Hepatocyte (in vitro differentiated cells): ENCODE data around the gene EID3. TPM values are rescaled to one million over a fixed set of nuclear protein-coding genes. Genes with fewer than 3 reads are reported as not detected.

Source experiments
- DNase-seq: peaks from one replicate; pipeline ENCODE4 v3.0.0-alpha.2; 2016; ENCODE audit warnings: low spot score
- H2AFZ ChIP-seq: fragments of 200-600 bp; sonication (generic); 2 replicates; pipeline ENCODE4 v1.6.0; 2016; ENCODE audit warnings: antibody characterized with exemption, mild to moderate bottlenecking
- H3K27ac ChIP-seq: fragments of 200-600 bp; sonication (generic); 2 replicates; pipeline ENCODE4 v1.5.1; 2016; ENCODE audit warnings: mild to moderate bottlenecking
- H3K27me3 ChIP-seq: fragments of 200-600 bp; sonication (generic); 2 replicates; pipeline ENCODE4 v1.6.1; 2016
- H3K36me3 ChIP-seq: fragments of 200-600 bp; sonication (generic); replicated peaks from 2 replicates; pipeline ENCODE4 v1.5.1; 2016; ENCODE audit warnings: low read depth; ENCODE audit not compliant: insufficient read depth
- H3K4me1 ChIP-seq: fragments of 200-600 bp; sonication (generic); 2 replicates; pipeline ENCODE4 v1.5.1; 2016; ENCODE audit warnings: mild to moderate bottlenecking, moderate library complexity; ENCODE audit not compliant: insufficient read depth
- H3K4me2 ChIP-seq: fragments of 200-600 bp; sonication (generic); 2 replicates; pipeline ENCODE4 v1.6.0; 2016
- H3K4me3 ChIP-seq: fragments of 200-600 bp; sonication (generic); 2 replicates; pipeline ENCODE4 v1.5.1; 2016; ENCODE audit warnings: mild to moderate bottlenecking
- H3K79me2 ChIP-seq: fragments of 200-600 bp; sonication (generic); 2 replicates; pipeline ENCODE4 v1.6.0; 2017; ENCODE audit warnings: mild to moderate bottlenecking
- H3K9me2 ChIP-seq: fragments of 200-600 bp; sonication (generic); replicated peaks from 2 replicates; pipeline ENCODE4 v1.6.0; 2017; ENCODE audit warnings: mild to moderate bottlenecking; ENCODE audit not compliant: insufficient read depth
- H3K9me3 ChIP-seq: fragments of 200-600 bp; sonication (generic); 2 replicates; pipeline ENCODE4 v1.5.1; 2016; ENCODE audit warnings: low read depth, mild to moderate bottlenecking
- H4K20me1 ChIP-seq: fragments of 200-600 bp; sonication (generic); 2 replicates; pipeline ENCODE4 v1.6.0; 2016; ENCODE audit warnings: mild to moderate bottlenecking; ENCODE audit not compliant: insufficient read depth, poor library complexity, severe bottlenecking
- EZH2 ChIP-seq: fragments of 200-600 bp; sonication (generic); IDR thresholded peaks from 2 replicates; pipeline ENCODE4 v1.6.1; 2016; ENCODE audit warnings: antibody characterized with exemption, mild to moderate bottlenecking, borderline replicate concordance
- EZH2phosphoT487 ChIP-seq: fragments of 200-600 bp; sonication (generic); IDR thresholded peaks from one replicate; pipeline ENCODE4 v1.6.1; 2018; ENCODE audit warnings: antibody characterized with exemption, mild to moderate bottlenecking, low read depth, moderate library complexity; ENCODE audit not compliant: unreplicated experiment, severe bottlenecking
- WGBS: methylation state at CpG from one replicate; pipeline ENCODE4 v1.1.6; 2016; ENCODE audit warnings: low lambda C conversion rate; ENCODE audit errors: missing lambda C conversion rate; 5-methylcytosine and 5-hydroxymethylcytosine counted together
- polyA plus RNA-seq: library from polyadenylated mRNA; unstranded; fragments of >200 nt; fragmentation: Nextera tagmentation; extraction: Ambion mirVana; gene quantifications from 2 replicates; pipeline ENCODE4 v1.2.1, GENCODE V29; 2016
- total RNA-seq: library from RNA; depleted of rRNA; stranded (reverse); fragments of >200 nt; gene quantifications from 2 replicates; pipeline ENCODE4 v1.2.3, GENCODE V29; 2014
- TF ChIP-seq, protein P1 (sequence below): fragments of 200-600 bp; sonication (generic); IDR thresholded peaks from 2 replicates; pipeline ENCODE4 v1.5.1; 2016; ENCODE audit warnings: antibody characterized with exemption, mild to moderate bottlenecking; ENCODE audit not compliant: poor library complexity

Gene EID3
- total and polyA plus RNA-seq, 2 experiments from 2014 or later, result 1.7 to 10.1 TPM

GRCh38 chr12:104352106-104352713, 48.7 kb downstream of the EID3 start:
- H3K4me2 ChIP-seq, result no peak overlapping the region
- peak; percentile 1 for DNase-seq
- H3K4me3 ChIP-seq, result no peak overlapping the region
- WGBS, result 88% methylated on average over 3 of the region's 3 CpGs
- H3K4me1 ChIP-seq, result no peaks in the 10 kb centered on the region
- no peaks in the 10 kb centered on the region for H3K36me3 ChIP-seq
- no peaks in the 10 kb centered on the region for H4K20me1 ChIP-seq
- no peak overlapping the region for H2AFZ ChIP-seq
- H3K27ac ChIP-seq, result no peak overlapping the region
- H3K27me3 ChIP-seq, result no peaks in the 10 kb centered on the region
- no peaks in the 10 kb centered on the region for H3K9me2 ChIP-seq
- no peaks in the 10 kb centered on the region for H3K79me2 ChIP-seq
- no peaks in the 10 kb centered on the region for H3K9me3 ChIP-seq
- TF ChIP-seq EZH2 (no peak), EZH2phosphoT487 (no peak)
- TF ChIP-seq, protein P1, sequence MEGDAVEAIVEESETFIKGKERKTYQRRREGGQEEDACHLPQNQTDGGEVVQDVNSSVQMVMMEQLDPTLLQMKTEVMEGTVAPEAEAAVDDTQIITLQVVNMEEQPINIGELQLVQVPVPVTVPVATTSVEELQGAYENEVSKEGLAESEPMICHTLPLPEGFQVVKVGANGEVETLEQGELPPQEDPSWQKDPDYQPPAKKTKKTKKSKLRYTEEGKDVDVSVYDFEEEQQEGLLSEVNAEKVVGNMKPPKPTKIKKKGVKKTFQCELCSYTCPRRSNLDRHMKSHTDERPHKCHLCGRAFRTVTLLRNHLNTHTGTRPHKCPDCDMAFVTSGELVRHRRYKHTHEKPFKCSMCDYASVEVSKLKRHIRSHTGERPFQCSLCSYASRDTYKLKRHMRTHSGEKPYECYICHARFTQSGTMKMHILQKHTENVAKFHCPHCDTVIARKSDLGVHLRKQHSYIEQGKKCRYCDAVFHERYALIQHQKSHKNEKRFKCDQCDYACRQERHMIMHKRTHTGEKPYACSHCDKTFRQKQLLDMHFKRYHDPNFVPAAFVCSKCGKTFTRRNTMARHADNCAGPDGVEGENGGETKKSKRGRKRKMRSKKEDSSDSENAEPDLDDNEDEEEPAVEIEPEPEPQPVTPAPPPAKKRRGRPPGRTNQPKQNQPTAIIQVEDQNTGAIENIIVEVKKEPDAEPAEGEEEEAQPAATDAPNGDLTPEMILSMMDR, result no peak

DNA sequence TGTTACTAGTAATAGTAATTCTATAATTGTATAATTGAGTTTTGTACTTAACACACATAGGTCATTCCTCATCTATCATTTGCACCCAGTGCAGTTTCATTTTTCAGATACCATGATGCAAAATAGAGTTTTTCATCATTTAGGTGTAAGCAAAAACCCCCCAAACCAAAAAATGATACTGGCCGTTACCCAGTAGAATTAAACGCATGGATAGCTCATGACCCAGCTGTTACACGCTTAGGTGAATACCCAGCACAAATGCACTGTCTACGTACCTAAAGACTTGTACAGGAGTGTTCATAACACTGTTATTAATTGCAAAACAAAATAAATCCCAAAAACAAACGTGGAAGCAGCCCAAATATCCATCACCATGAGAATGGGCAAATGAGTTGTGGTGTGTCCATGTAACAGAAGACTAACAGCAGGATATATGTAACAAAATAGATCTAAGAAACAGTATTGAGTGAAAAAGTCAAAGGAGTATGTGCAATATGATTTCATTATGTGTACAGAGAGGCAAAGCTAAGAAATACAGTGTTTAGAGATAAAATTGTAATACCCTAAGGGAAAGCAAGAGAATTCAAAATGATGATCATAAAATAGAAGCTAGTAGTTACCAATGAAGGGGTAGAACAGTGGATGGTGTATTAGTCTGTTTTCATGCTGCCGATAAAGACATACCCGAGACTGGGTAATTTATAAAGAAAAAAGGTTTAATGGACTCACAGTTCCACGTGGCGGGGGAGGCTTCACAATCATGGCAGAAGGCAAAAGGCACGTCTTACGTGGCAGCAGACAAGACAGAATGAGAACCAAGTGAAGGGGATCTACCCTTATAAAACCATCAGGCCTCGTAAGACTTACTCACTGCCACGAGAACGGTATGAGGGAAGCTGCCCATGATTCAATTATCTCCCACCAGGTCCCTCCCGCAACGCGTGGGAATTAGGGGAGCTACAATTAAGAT, 49.8 kb downstream of the EID3 start:
- no peaks in the 10 kb centered on the region for H3K9me2 ChIP-seq
- no peak for DNase-seq
- H4K20me1 ChIP-seq, result no peaks in the 10 kb centered on the region
- no peak overlapping the region for H2AFZ ChIP-seq
- H3K27me3 ChIP-seq, result no peaks in the 10 kb centered on the region
- H3K4me1 ChIP-seq, result no peaks in the 10 kb centered on the region
- H3K9me3 ChIP-seq, result no peaks in the 10 kb centered on the region
- no peak overlapping the region for H3K27ac ChIP-seq
- H3K79me2 ChIP-seq, result no peaks in the 10 kb centered on the region
- no peaks in the 10 kb centered on the region for H3K36me3 ChIP-seq
- no peak overlapping the region for H3K4me3 ChIP-seq
- no peak overlapping the region for H3K4me2 ChIP-seq
- WGBS, result 96% methylated on average over 17 of the region's 17 CpGs
- TF ChIP-seq, protein P1, result no peak
- TF ChIP-seq EZH2 (no peak), EZH2phosphoT487 (no peak)

GRCh38 chr12:104354167-104354867, 50.8 kb downstream of the EID3 start:
- no peak for TF ChIP-seq EZH2
- no peak for TF ChIP-seq EZH2phosphoT487
- TF ChIP-seq, protein P1, result no peak
- H3K27me3 ChIP-seq, result no peaks in the 10 kb centered on the region
- 92% methylated on average over 6 of the region's 6 CpGs for WGBS
- no peaks in the 10 kb centered on the region for H3K79me2 ChIP-seq
- DNase-seq, result no peak
- no peaks in the 10 kb centered on the region for H3K9me2 ChIP-seq
- H3K4me2 ChIP-seq, result no peak overlapping the region
- no peaks in the 10 kb centered on the region for H4K20me1 ChIP-seq
- H2AFZ ChIP-seq, result no peak overlapping the region
- H3K4me3 ChIP-seq, result no peak overlapping the region
- H3K9me3 ChIP-seq, result no peaks in the 10 kb centered on the region
- H3K4me1 ChIP-seq, result no peaks in the 10 kb centered on the region
- H3K36me3 ChIP-seq, result no peaks in the 10 kb centered on the region
- H3K27ac ChIP-seq, result no peak overlapping the region

Other genes starting within 250 kb of the EID3 start
- 14.7 and 15.1 TPM in 2 replicates for gene HCFC2, start 239.2 kb upstream of the EID3 start, total RNA-seq
- 7.5 and 9.7 TPM in 2 replicates for gene HCFC2, start 239.2 kb upstream of the EID3 start, polyA plus RNA-seq
- 16.1 and 27.5 TPM in 2 replicates for gene NFYB, start 165.5 kb upstream of the EID3 start, total RNA-seq
- gene NFYB, start 165.5 kb upstream of the EID3 start, polyA plus RNA-seq, result 20.4 and 31.2 TPM in 2 replicates
- 103 and 113 TPM in 2 replicates for gene TXNRD1, start 88.0 kb upstream of the EID3 start, total RNA-seq
- gene TXNRD1, start 88.0 kb upstream of the EID3 start, polyA plus RNA-seq, result 40.4 and 49.8 TPM in 2 replicates
- 4.6 and 5.2 TPM in 2 replicates for gene CHST11, start 153.2 kb downstream of the EID3 start, total RNA-seq
- gene CHST11, start 153.2 kb downstream of the EID3 start, polyA plus RNA-seq, result 8.6 and 8.9 TPM in 2 replicates